Loucy (cell line): ENCODE measurements around the gene EIF2S2.

ENCODE experiments used
- EZH2phosphoT487 ChIP-seq: fragments of 200-600 bp; IDR thresholded peaks from 2 replicates; pipeline ENCODE4 v1.6.1; 2018; ENCODE audit warnings: antibody characterized with exemption, mild to moderate bottlenecking, moderate library complexity, borderline replicate concordance
- TF ChIP-seq, protein P1 (sequence below): fragments of 200-600 bp; sonication (generic); conservative IDR thresholded peaks from 2 replicates; pipeline ENCODE4 v1.5.1; 2014; ENCODE audit warnings: mild to moderate bottlenecking, antibody characterized with exemption, low read length

- TF ChIP-seq, protein P1, sequence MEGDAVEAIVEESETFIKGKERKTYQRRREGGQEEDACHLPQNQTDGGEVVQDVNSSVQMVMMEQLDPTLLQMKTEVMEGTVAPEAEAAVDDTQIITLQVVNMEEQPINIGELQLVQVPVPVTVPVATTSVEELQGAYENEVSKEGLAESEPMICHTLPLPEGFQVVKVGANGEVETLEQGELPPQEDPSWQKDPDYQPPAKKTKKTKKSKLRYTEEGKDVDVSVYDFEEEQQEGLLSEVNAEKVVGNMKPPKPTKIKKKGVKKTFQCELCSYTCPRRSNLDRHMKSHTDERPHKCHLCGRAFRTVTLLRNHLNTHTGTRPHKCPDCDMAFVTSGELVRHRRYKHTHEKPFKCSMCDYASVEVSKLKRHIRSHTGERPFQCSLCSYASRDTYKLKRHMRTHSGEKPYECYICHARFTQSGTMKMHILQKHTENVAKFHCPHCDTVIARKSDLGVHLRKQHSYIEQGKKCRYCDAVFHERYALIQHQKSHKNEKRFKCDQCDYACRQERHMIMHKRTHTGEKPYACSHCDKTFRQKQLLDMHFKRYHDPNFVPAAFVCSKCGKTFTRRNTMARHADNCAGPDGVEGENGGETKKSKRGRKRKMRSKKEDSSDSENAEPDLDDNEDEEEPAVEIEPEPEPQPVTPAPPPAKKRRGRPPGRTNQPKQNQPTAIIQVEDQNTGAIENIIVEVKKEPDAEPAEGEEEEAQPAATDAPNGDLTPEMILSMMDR: no peak
- no peak for TF ChIP-seq EZH2phosphoT487
Observed at GRCh38 chr20:34115232-34115631, 3.2 kb upstream of the EIF2S2 start.
